ENCODE results near the gene CDH4. TPM values are rescaled to one million over a fixed set of nuclear protein-coding genes. Genes with fewer than 3 reads are reported as not detected.

The CDH4 gene
- total and polyA plus RNA-seq, 2 of the 8 experiments (the other 6 are each of a cell fraction or from before 2014, with no cell fraction given), result 4.3 to 7.9 TPM

GRCh38 chr20:61268024-61268423 lies 16.0 kb downstream of the CDH4 start:
- Histone ChIP-seq H3K4me1 (replicated peaks in 1 of 4; ENCODE audit: control insufficient read depth in 3 of 4, insufficient read depth in 4 of 4, low read length in 3 of 4) (peaks cover 0 to 6% (median 0%) of the 10 kb centered on the region in 4 experiments; a peak in 4 of 7 replicates), H3K79me1 (ENCODE audit: low read depth, low read length) (no peaks in the 10 kb centered on the region), H3K36me3 (ENCODE audit: control insufficient read depth in 2 of 4, insufficient read depth in 4 of 4, low read length in 3 of 4) (no peaks in the 10 kb centered on the region), H2AK5ac (ENCODE audit: low read depth, low read length) (no peak overlapping the region), H3K23ac (ENCODE audit: insufficient read length) (no peak overlapping the region), H3K27ac (ENCODE audit: low read depth, low read length) (no peak overlapping the region), H3K79me2 (ENCODE audit: control insufficient read depth in 1 of 2, insufficient read depth in 2 of 2, low read length in 2 of 2) (no peaks in the 10 kb centered on the region), H3K4me2 (ENCODE audit: insufficient read depth in 1 of 2, low read depth in 2 of 2, low read length in 2 of 2) (no peak overlapping the region), H2BK15ac (ENCODE audit: low read length) (no peak overlapping the region), H3K4me3 (ENCODE audit: extremely low read depth in 1 of 4, insufficient read depth in 2 of 4, low read depth in 3 of 4, low read length in 4 of 4) (no peak overlapping the region), H2BK20ac (ENCODE audit: low read length) (no peak overlapping the region), H2AFZ (ENCODE audit: low read length) (no peak overlapping the region), H2BK12ac (ENCODE audit: low read depth, low read length) (no peak overlapping the region), H2BK5ac (ENCODE audit: low read depth, low read length) (no peak overlapping the region), H4K20me1 (replicated peaks in 1 of 2; ENCODE audit: control insufficient read depth in 1 of 2, insufficient read depth in 2 of 2, low read length in 2 of 2) (peaks cover 0 to 1% of the 10 kb centered on the region in 2 experiments), H3K4ac (replicated peaks; ENCODE audit: insufficient read length, low read depth, low read length) (no peak overlapping the region), H3K9ac (replicated peaks in 1 of 4; ENCODE audit: extremely low read depth in 1 of 4, low read depth in 3 of 4, low read length in 3 of 4) (no peak overlapping the region), H3K27me3 (replicated peaks in 1 of 4; ENCODE audit: control insufficient read depth in 3 of 4, extremely low read depth in 1 of 4, insufficient read depth in 3 of 4, low read length in 3 of 4) (no peaks in the 10 kb centered on the region; a peak in 1 of 7 replicates), H3K23me2 (ENCODE audit: low read depth, low read length) (no peaks in the 10 kb centered on the region), H4K8ac (ENCODE audit: extremely low read depth, insufficient read depth, low read length) (peak overlapping the region; percentile 7; the same call in 1 of the 2 replicates), H3K18ac (ENCODE audit: extremely low read depth, low read length) (no peak overlapping the region), H3K9me3 (ENCODE audit: insufficient read depth in 2 of 2, low read depth in 1 of 2, low read length in 1 of 2) (no peaks in the 10 kb centered on the region), H2BK120ac (replicated peaks; ENCODE audit: low read depth, low read length) (no peak overlapping the region), H3K56ac (replicated peaks; ENCODE audit: insufficient read length, low read depth, low read length) (no peak overlapping the region), H4K5ac (ENCODE audit: insufficient read length, low read depth, low read length) (no peak overlapping the region), H3K14ac (ENCODE audit: insufficient read length) (no peak overlapping the region), H4K91ac (replicated peaks; ENCODE audit: insufficient read length, low read length) (no peak overlapping the region)
- ChIA-PET CTCF (ENCODE audit: partially characterized antibody) (interaction anchor here (0.8 kb wide), 1 partner anchor 14 kb away, joined by 4 read pairs; no protein-coding TSS in a partner anchor), POLR2A (ENCODE audit: partially characterized antibody) (no interaction called here)
- TF ChIP-seq KDM1A (IDR thresholded peaks at IDR 0.05; ENCODE audit: borderline replicate concordance, low read length), result no peak
- DNase-seq (ENCODE audit: low read depth in 1 of 2, low spot score in 2 of 2) (no peak), FAIRE-seq (no peak)
- WGBS, 2 experiments (ENCODE audit: extremely low coverage in 1 of 2, insufficient coverage in 1 of 2, insufficient read length in 1 of 2, insufficient replicate concordance in 2 of 2, low coverage in 1 of 2, low lambda C conversion rate in 2 of 2, missing lambda C conversion rate in 1 of 2), result 93% methylated on average over 10 of the region's 10 CpGs; no CpG with 5 or more reads in 1 of the 2 experiments

All from H1 (cell line).